Spleen (tissue), 11 donors: Measurements from ENCODE around the gene OBP2B. TPM values are rescaled to one million over a fixed set of nuclear protein-coding genes. Genes with fewer than 3 reads are reported as not detected.
A peak's percentile ranks its signal among the peaks of the same experiment; 100 is the strongest.

Source experiments
- DNase-seq: peaks from one replicate; pipeline ENCODE4 v3.0.0-alpha.2; 2020
- H3K27ac ChIP-seq, 8 donors: fragments of 200-600 bp; sonication (generic) in 7 of 8; 1 replicate in 4 of 8; 2 replicates in 4 of 8; pipeline versions ENCODE4 v1.5.0 to v1.8.0; 2016 to 2021; ENCODE audit warnings: inconsistent platforms in 4 of 8, mild to moderate bottlenecking in 4 of 8, moderate library complexity in 1 of 8
- H3K27me3 ChIP-seq, 7 donors: fragments of 200-600 bp; sonication (generic) in 6 of 7; replicated peaks in 1 of 7; 1 replicate in 4 of 7; 2 replicates in 3 of 7; pipeline versions ENCODE4 v1.5.0 to v1.8.0; 2016 to 2021; ENCODE audit warnings: inconsistent platforms in 3 of 7, mild to moderate bottlenecking in 1 of 7
- H3K36me3 ChIP-seq, 6 donors: fragments of 200-600 bp; sonication (generic) in 5 of 6; 1 replicate in 4 of 6; 2 replicates in 2 of 6; pipeline versions ENCODE4 v1.5.0 to v1.8.0; 2016 to 2021; ENCODE audit warnings: inconsistent platforms in 2 of 6
- H3K4me1 ChIP-seq, 6 donors: fragments of 200-600 bp; sonication (generic) in 5 of 6; 1 replicate in 3 of 6; 2 replicates in 3 of 6; pipeline versions ENCODE4 v1.5.0 to v1.8.0; 2016 to 2021; ENCODE audit warnings: inconsistent platforms in 3 of 6
- H3K4me3 ChIP-seq, 8 donors: fragments of 200-600 bp; sonication (generic) in 7 of 8; 1 replicate in 4 of 8; 2 replicates in 4 of 8; pipeline versions ENCODE4 v1.5.0 to v1.8.0; 2016 to 2021; ENCODE audit warnings: inconsistent platforms in 4 of 8, mild to moderate bottlenecking in 4 of 8, moderate library complexity in 2 of 8
- H3K9me3 ChIP-seq, 8 donors: fragments of 200-600 bp; sonication (generic) in 7 of 8; 1 replicate in 4 of 8; 2 replicates in 4 of 8; pipeline versions ENCODE4 v1.5.0 to v1.8.0; 2016 to 2021; ENCODE audit warnings: inconsistent platforms in 4 of 8
- POLR2A ChIP-seq, 3 donors: fragments of 450-650 bp; IDR thresholded peaks; one replicate each; pipeline ENCODE4 v1.5.1; 2017; ENCODE audit warnings: antibody characterized with exemption in 3 of 3, mild to moderate bottlenecking in 1 of 3
- POLR2AphosphoS5 ChIP-seq, 3 donors: sonication (generic); formaldehyde crosslinking; IDR thresholded peaks; one replicate each; pipeline ENCODE4 v1.5.1; 2017; ENCODE audit warnings: antibody characterized with exemption in 3 of 3
- WGBS, 5 donors: extraction: QIAGEN DNeasy Blood & Tissue Kit in 3 of 5; methylation state at CpG; one replicate each; pipeline versions ENCODE4 v1.1.5 to v1.1.7; 2013 to 2018; 5-methylcytosine and 5-hydroxymethylcytosine counted together
- intact Hi-C: fragments of 100-400 bp; cut with DNase I; formaldehyde crosslinking; loops from one replicate; pipeline ENCODE4 v1.15.0; 2023; ENCODE audit warnings: low total_unique reads
- polyA plus RNA-seq, 3 donors: library from polyadenylated mRNA; stranded (reverse); fragments of 200-250 nt; gene quantifications; one replicate each; pipeline ENCODE4 v1.2.1, GENCODE V29; 2013
- total RNA-seq, 7 donors: library from RNA; depleted of rRNA in 3 of 7; stranded (reverse); fragments of >200 nt in 3 of 7; fragmentation: NEBNext Ultra II Directional in 4 of 7; extraction: Animal tissue kit (Norgen Biotek cat#: 25700) in 4 of 7; gene quantifications; one replicate each; pipeline versions ENCODE4 v1.1.0 to v1.2.1, GENCODE V29; 2016 to 2021
- TF ChIP-seq, protein P1 (sequence below), 11 experiments: fragments of 200-600 bp in 7 of 11; fragments of 450-650 bp in 4 of 11; sonication (generic) in 4 of 11; IDR thresholded peaks in 8 of 11; conservative IDR thresholded peaks in 3 of 11; 1 replicate in 7 of 11; 2 replicates in 4 of 11; pipeline versions ENCODE4 v1.4.0 to v1.8.0; 2016 to 2021; ENCODE audit warnings: antibody characterized with exemption in 11 of 11, inconsistent platforms in 4 of 11, mild to moderate bottlenecking in 1 of 11
- donor health status: healthy with polysubstance abuse.
- donor health status: DM: no; HTN: no; CAD: no; lungs with moderate emphysema.
- donor health status: DM: no; HTN: no; CAD: no.
- donor health status: Bipolar disorder and iron deficiency.
- donor health status: healthy.
- donor health status: DM: no; HTN: no; CAD: no.
- donor health status: DM: yes; HTN: yes; CAD: no.

Gene OBP2B
- total and polyA plus RNA-seq, 10 donors, result 0.16 to 0.95 (median 0.38) TPM; not detected in 7

DNA sequence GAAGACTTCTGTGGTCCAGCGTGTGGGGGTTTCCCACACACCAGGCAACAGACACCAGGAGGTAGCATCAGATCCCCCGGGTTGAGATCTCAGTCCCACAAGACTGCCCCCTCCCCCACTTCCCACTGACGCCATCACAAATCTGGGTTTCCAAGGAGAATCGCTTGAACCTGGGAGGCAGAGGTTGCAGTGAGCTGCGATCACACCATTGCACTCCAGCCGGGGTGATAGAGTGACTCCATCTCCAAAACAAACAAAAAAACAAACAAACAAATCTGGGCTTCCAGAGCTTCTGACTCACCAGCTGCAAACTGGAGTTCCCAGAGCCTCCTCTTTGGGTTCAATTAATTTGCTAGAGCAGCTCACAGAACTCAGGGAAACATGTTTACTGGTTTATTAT lies 40.6 kb downstream of the OBP2B start:
- TF ChIP-seq POLR2AphosphoS5 (IDR thresholded peaks at IDR 0.05), result no peak
- TF ChIP-seq, protein P1, sequence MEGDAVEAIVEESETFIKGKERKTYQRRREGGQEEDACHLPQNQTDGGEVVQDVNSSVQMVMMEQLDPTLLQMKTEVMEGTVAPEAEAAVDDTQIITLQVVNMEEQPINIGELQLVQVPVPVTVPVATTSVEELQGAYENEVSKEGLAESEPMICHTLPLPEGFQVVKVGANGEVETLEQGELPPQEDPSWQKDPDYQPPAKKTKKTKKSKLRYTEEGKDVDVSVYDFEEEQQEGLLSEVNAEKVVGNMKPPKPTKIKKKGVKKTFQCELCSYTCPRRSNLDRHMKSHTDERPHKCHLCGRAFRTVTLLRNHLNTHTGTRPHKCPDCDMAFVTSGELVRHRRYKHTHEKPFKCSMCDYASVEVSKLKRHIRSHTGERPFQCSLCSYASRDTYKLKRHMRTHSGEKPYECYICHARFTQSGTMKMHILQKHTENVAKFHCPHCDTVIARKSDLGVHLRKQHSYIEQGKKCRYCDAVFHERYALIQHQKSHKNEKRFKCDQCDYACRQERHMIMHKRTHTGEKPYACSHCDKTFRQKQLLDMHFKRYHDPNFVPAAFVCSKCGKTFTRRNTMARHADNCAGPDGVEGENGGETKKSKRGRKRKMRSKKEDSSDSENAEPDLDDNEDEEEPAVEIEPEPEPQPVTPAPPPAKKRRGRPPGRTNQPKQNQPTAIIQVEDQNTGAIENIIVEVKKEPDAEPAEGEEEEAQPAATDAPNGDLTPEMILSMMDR (IDR thresholded peaks at IDR 0.05 in 8 of 11, conservative IDR thresholded peaks at IDR 0.05 in 3 of 11), result no peak
- TF ChIP-seq POLR2A (IDR thresholded peaks at IDR 0.05), result no peak
- Histone ChIP-seq H3K36me3 (no peaks in the 10 kb centered on the region), H3K27me3 (peaks cover 0 to 27% (median 8%) of the 10 kb centered on the region in 7 donors), H3K9me3 (no peaks in the 10 kb centered on the region), H3K4me1 (peaks cover 4 to 30% (median 14%) of the 10 kb centered on the region in 6 donors), H3K27ac (no peak overlapping the region), H3K4me3 (no peak overlapping the region)
- 60 to 75% (median 73%) methylated on average over 5 to 6 of the region's 6 CpGs for WGBS, 5 donors
- intact Hi-C loops, result no loop called here
- DNase-seq, result peak; percentile 17

DNA sequence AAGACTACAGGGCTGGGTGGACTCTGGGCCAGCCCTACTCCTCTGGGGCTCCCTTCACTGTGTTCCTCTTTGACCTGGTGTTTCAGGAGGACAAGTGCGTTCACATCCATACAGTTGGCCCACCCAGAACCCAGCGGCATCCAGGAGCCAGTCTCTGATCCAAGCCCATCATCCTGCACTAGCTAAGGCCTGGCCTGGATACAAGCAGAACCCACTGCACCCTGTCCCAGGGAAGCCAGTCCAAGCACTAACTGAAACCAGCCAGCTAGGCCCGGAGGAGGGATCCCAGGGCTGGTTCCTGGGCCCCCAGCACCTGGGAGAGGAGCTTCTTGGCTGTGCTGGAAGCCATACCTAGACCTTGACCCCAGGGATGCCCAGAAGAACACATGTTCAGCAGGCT lies 41.3 kb downstream of the OBP2B start:
- Histone ChIP-seq H3K4me1 (peaks cover 9 to 37% (median 21%) of the 10 kb centered on the region in 6 donors), H3K4me3 (no peak overlapping the region), H3K27ac (no peak overlapping the region), H3K36me3 (no peaks in the 10 kb centered on the region), H3K27me3 (peaks cover 0 to 33% (median 14%) of the 10 kb centered on the region in 7 donors), H3K9me3 (no peaks in the 10 kb centered on the region)
- intact Hi-C loops, result no loop called here
- no peak for TF ChIP-seq POLR2A (IDR thresholded peaks at IDR 0.05)
- TF ChIP-seq, protein P1 (IDR thresholded peaks at IDR 0.05 in 8 of 11, conservative IDR thresholded peaks at IDR 0.05 in 3 of 11), result no peak
- TF ChIP-seq POLR2AphosphoS5 (IDR thresholded peaks at IDR 0.05), result no peak
- peak; percentile 22 for DNase-seq
- WGBS, 5 donors, result 67 to 96% (median 88%) methylated on average over 1 to 3 of the region's 3 CpGs

DNA sequence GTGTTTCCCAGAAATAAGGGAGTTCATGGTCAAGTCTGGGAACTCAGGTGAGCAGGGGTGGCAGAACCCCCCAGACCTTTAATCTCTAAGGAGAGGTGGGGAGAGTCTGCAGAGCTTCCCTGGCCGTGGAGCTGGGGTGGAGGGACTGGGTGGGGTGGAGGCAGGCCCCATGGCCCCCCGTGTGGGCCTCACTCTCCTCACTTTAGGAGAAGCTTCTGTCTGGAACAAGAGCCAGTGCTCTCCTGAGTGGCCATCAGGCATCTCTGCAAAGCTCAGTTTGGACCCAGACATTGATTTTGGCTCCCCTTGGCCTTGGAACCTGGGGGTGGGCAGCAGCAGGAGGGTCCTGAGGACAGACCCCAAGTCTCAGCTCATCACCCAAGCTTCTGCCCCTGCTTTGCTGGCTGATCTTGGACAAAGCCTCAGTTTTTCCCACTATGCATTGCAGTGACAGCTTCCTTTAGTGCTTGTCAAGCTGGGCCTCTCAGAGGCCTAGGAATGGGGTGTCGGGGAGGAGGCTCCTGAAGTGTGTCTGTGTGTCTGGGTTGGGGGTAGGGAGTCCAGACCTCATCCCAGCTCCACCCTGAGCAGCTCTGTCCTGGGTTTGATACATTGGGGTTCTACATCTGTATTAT lies 41.8 kb downstream of the OBP2B start:
- intact Hi-C loops, result no loop called here
- WGBS, 5 donors, result 61 to 89% (median 77%) methylated on average over 3 of the region's 3 CpGs
- peak; percentile 65 for DNase-seq
- Histone ChIP-seq H3K9me3 (no peaks in the 10 kb centered on the region), H3K36me3 (no peaks in the 10 kb centered on the region), H3K27ac (no peak overlapping the region), H3K4me1 (peaks cover 10 to 43% (median 27%) of the 10 kb centered on the region in 6 donors), H3K27me3 (peaks cover 0 to 38% (median 14%) of the 10 kb centered on the region in 7 donors), H3K4me3 (no peak overlapping the region)
- no peak for TF ChIP-seq POLR2A (IDR thresholded peaks at IDR 0.05)
- TF ChIP-seq POLR2AphosphoS5 (IDR thresholded peaks at IDR 0.05), result no peak
- TF ChIP-seq, protein P1 (IDR thresholded peaks at IDR 0.05 in 8 of 11, conservative IDR thresholded peaks at IDR 0.05 in 3 of 11), result no peak

DNA sequence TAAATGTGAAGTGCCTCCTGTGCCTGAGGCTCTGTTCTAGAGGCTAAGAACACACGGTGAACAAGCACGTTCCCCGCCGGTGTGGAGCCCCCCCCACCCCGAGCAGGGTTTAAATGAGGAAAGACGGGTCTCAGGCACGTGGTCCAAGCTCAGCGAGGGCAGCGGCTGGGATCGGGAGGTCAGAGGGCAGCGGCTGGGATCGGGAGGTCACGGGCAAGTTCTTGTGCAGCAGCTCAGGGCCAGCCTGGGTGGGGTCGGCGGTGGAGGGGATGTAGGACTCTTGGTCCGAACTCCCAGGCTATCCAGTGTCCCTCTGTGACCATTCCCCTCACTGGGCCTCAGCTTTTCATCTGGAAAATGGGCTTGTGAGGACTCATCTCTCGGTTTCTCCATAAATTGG lies 42.7 kb downstream of the OBP2B start:
- peak; percentile 75 for DNase-seq
- intact Hi-C loops, result no loop called here
- Histone ChIP-seq H3K4me1 (peaks cover 10 to 42% (median 29%) of the 10 kb centered on the region in 6 donors), H3K36me3 (no peaks in the 10 kb centered on the region), H3K27me3 (peaks cover 0 to 35% (median 13%) of the 10 kb centered on the region in 7 donors), H3K27ac (no peak overlapping the region), H3K4me3 (no peak overlapping the region), H3K9me3 (no peaks in the 10 kb centered on the region)
- WGBS, 5 donors, result 84 to 88% (median 87%) methylated on average over 17 of the region's 17 CpGs
- TF ChIP-seq POLR2A (IDR thresholded peaks at IDR 0.05), result no peak
- no peak for TF ChIP-seq POLR2AphosphoS5 (IDR thresholded peaks at IDR 0.05)
- TF ChIP-seq, protein P1 (IDR thresholded peaks at IDR 0.05 in 8 of 11, conservative IDR thresholded peaks at IDR 0.05 in 3 of 11), result no peak
